ENCODE measurements around the gene BANF1.

Gene BANF1

DNA sequence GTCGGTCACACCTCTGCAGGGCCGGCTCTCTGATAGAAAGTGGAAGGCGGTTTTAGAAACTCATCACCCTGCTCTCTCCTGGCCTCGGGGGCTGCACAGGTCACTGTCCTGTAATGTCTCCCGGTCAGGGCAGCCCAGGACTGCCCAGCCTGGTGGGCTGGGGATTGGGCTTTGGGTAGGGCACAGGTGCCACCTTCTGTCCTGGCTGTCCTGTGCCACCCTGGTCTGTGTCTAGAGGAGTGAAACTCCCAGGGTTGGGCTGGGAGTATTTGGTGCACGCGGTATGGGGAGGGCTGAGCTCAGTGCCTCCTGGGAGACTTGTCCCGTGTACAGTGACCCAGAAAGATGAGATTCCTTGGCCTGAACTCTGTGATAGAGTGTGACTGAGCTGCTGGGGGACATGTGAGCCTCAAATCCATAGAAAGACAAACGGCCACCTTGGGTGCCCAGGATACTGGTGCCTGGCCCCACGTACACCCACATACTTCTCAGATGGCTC lies 23.0 kb upstream of the BANF1 start:
- no peak for DNase-seq (ENCODE audit: extremely low read depth, low read depth)
- TF ChIP-seq, protein P1, sequence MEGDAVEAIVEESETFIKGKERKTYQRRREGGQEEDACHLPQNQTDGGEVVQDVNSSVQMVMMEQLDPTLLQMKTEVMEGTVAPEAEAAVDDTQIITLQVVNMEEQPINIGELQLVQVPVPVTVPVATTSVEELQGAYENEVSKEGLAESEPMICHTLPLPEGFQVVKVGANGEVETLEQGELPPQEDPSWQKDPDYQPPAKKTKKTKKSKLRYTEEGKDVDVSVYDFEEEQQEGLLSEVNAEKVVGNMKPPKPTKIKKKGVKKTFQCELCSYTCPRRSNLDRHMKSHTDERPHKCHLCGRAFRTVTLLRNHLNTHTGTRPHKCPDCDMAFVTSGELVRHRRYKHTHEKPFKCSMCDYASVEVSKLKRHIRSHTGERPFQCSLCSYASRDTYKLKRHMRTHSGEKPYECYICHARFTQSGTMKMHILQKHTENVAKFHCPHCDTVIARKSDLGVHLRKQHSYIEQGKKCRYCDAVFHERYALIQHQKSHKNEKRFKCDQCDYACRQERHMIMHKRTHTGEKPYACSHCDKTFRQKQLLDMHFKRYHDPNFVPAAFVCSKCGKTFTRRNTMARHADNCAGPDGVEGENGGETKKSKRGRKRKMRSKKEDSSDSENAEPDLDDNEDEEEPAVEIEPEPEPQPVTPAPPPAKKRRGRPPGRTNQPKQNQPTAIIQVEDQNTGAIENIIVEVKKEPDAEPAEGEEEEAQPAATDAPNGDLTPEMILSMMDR (IDR thresholded peaks at IDR 0.05; ENCODE audit: low read depth, low read length), result no peak

DNA sequence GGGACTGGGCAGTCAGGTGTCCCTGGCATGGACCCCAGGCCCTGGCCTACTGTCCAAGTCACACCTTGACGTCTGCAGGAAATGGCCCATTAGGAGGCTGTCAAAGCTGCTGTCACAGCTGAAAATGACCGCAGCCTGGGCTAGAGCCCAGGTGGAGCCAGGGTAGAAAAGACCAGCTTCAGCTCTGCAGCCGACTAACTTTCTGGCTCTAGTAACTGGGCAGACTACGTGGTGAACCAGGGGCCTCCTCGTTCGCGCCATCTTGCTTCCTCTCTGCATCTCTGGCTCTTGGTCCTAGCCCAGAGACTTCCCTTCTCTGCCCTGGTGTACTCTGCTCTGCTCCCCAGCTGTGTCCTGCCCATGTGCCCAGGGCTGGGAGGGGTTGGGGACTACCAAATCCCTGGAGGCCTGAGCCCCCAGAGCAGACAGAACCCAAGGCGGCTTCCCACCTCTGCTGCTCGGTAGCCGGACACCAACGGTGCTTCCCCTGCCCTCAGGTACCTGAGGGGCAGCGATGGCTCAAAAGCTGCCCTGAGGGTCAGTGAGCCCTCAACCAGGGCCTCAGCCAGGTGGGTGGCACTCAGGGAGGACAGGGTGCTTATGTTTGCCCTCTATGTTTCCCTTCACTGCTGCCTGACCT lies 21.1 kb upstream of the BANF1 start:
- no peak for DNase-seq (ENCODE audit: extremely low read depth, low read depth)
- TF ChIP-seq, protein P1 (IDR thresholded peaks at IDR 0.05; ENCODE audit: low read depth, low read length), result no peak

DNA sequence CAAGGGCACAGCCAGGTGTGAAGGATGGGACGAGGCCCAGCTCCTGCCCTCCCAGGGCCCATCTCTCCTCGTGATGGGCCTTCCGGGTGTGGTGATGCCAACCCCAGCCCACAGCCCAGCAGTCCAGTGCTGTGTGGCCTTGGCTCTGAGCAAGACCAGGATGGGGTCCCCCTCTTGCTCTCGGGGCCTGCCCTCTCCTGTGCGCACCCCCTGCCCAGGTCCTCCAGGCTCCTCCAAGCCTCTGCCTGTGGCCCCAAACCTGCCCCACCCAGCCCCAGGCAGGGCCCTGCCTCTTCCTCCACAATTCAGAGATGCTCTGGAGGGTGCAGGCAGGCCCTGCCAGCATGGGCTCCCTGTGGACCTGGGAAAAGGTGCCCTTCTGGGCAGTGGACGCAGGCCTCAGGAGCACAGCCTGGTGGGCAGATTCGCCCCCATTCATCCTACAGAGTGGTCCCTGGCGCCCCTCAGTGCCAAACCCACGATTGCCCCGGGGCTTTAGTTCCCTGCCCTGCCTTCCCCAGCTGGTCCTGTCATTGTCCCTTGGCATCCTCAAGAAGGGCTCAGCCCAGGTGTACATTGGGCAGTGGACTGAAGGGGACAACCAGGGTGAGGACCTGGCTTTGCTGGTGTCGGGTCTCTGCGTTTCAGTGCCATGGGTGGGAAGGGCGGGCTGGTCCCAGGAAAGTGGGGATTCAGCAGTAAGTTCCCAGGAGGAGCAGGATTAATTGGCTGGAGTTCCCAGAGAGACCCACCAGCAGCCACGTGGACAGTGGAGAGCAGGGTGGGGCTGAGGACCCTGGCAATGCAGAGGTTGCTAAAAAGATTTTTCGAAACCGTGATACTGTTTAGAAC lies 20.1 kb upstream of the BANF1 start:
- TF ChIP-seq, protein P1 (IDR thresholded peaks at IDR 0.05; ENCODE audit: low read depth, low read length), result no peak
- no peak for DNase-seq (ENCODE audit: extremely low read depth, low read depth)

DNA sequence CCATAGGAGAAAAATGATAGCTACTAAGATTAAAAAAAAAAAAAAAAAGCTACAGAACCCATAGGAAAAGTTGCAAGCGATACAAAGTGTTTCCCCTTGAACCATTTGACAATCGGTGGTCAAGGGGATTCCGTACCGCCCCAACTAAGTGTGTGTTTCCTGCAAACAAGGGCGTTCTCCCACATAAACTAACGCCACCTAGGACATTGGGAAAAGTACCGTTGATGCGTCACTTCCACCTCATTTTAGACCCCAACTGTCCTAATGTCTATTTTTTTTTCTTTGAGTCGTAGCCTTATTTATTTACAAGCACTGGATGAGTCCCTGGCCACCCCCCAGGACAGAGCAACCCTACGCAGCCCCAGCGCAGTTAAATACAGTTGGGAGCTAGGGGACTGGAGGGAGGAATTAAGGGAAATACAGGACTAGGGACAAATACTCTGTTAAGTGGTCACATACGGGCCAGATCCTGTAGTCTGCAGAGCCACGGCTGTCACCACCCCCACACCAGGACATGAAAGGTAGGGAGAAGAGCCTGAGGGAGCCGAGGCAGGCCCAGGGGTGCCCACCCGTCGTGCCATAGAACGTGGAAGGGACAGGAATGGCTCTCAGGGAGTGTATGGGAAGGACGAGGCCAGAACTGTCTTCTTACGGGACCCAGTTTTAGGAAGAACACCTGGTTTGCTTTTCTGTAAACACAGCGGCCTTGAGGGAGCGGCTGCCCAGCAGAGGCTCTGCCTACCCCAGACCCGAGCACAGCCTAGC lies 19.3 kb upstream of the BANF1 start:
- TF ChIP-seq, protein P1 (IDR thresholded peaks at IDR 0.05; ENCODE audit: low read depth, low read length), result no peak
- DNase-seq (ENCODE audit: extremely low read depth, low read depth), result no peak

DNA sequence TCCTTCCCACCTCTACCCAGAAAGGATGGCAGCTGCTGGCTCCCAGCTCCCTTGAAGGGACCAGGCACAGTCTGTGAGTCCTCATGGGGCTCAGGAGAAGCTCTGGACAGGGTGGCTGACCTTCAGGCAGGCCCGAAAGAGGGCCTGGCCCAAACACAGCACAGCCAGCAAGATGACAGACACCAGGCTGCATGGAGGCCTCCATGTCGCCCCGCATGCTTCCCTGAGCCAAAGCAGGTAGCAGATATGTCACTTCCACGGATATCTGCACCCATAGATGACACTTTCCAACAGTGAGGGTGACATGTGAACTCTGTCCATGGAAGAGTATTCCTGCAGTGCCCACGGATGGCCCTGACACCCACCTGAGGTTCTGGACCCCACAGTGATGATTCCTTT lies 18.7 kb upstream of the BANF1 start:
- no peak for DNase-seq (ENCODE audit: extremely low read depth, low read depth)
- TF ChIP-seq, protein P1 (IDR thresholded peaks at IDR 0.05; ENCODE audit: low read depth, low read length), result no peak

DNA sequence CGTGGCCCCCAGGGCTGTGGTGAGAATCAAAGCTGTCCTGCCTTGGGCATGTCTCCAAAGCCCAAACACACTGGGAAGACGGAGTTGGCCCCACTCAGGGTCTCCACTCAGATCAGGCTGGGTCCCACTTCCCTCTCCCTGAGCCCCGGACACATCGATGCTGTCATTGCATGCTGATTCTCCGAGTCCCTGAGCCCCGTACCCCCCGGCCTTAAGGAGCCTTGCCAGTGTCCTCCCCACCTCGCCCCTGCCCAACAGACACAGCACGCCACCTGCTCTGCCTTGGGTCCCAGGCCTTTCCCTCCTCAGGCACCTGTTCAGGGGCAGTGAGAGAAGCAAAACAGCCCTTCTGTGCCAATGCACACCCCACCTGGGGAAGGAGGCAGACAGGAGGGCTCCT lies 15.0 kb upstream of the BANF1 start:
- no peak for DNase-seq (ENCODE audit: extremely low read depth, low read depth)
- TF ChIP-seq, protein P1 (IDR thresholded peaks at IDR 0.05; ENCODE audit: low read depth, low read length), result no peak

Measured in AG09319 (cell line).